Activated naive CD8-positive, alpha-beta T cell treated with anti-CD3 and anti-CD28 coated beads, Interleukin-2, amount 50 U/mL, for 16 hours (primary cell): ENCODE data around the gene ZCCHC7.

Experiments used
- DNase-seq: peaks from one replicate; pipeline ENCODE4 v3.0.0-alpha.2; 2020; ENCODE audit warnings: low read depth, low spot score

Gene ZCCHC7

DNA sequence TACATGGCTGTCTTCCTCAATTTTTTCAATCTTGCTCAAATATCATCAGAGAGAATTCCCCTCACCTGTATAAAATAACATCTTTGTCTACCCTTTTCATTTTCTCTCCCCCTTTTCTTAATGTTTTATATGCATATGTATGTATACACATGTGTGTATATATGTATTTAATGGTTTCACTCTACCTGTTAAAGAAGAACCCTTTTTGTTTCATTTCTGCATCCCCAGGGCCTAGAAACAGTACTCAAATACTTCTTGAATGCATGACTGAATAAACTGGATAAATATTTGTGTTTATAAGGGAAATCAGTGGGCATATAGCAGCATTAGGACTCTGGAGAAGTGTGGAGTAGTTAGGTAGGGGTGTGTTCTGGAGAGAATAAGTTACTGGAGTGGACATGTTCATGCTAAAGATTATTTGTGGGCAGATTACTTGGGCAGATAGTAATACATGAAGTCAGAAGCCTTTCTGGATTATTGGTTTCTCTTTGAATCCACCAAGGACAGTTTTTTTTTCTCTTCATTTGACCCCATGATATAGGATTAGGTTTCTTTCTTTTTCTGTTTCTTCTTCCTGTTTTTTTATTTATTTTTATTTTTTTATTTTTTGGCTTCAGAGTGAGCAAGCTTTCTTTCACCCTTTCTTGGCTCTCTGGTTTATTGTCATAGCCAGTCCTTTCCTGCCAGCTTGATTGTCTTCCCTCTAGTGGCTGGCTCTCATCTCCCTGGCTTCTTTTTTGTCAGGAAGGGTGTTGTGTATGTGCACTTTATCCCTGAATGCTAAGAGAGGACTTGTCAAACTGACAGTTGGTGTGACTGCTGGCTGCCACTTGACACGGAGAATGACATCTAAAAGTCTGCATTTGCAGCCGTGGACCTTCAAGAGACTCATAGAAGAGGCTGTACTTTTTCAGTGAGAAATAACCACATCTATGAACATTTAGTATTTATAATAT lies 89.3 kb downstream of the ZCCHC7 start:
- no peak for DNase-seq

DNA sequence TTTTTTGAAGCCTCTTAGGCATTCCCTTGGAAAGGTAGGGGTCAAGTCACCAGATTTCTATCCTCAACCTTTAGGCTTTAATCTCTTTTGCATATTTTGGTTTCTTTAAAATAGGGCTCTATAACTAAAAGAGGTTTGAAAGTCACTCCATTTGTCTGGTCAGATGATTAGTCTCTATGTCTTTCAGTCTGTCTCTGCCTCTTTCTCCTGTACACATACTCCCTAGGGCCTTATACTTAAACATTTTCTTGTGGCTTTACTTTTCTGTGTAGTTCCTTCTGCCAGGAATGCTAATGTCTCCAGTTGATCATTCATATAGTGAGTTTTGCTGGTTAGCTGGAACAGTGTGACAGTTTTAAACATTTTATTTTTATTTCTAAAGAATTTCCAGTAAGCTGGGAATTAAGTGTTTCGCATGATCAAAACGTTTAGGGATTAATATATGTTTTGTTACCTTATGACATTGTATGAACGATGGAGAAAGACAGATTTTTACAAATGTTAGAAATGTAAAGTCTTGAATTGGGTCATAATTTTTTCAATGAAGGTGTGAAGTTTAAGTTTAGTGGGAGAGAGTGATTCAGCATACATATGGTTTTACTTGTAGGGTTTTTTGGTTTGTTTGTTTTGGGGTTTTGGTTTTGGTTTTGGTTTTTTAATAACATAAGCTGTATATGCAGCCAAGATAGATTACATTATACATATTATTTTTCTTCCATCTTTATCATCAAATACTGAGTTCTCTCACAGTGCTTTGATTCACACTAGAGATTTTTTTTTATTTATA lies 90.6 kb downstream of the ZCCHC7 start:
- DNase-seq: no peak

DNA sequence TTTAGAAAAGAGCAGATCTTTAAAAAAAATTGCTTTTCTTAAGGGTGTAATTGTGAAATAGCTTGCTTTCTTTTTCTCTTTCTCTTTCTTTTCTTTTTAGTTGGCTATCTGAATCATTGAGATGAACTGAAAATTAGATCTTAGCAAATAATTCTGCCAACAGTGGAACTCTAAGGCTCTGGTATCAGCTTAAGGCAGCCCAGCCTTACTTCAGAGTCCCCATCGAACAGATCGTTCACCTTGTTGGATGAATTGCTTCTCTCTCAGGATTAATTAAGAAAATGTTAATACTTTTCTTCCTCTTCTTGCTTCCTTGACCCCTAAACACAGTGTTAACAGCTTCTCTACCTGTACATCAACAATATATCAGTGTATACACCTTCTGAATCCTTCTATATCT lies 92.1 kb downstream of the ZCCHC7 start:
- no peak for DNase-seq

DNA sequence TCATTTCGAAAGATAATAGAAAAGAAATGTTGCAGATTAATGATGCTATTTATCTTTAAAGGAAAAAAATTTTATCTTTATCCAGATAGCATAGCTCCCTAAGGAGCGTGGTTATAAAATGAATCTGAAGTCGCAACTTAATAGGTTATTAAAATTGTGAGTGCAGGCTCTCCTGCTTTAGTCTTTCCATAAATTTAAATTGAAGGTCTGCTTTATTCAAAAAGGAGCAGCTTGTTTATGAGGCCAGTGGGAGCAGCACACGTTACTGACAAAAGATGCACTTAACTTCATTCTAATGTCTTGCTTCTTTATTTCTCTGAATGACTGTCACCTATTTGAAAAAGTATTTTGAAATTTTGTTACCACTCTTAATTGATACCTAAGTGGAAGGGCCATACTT lies 95.0 kb downstream of the ZCCHC7 start:
- no peak for DNase-seq

DNA sequence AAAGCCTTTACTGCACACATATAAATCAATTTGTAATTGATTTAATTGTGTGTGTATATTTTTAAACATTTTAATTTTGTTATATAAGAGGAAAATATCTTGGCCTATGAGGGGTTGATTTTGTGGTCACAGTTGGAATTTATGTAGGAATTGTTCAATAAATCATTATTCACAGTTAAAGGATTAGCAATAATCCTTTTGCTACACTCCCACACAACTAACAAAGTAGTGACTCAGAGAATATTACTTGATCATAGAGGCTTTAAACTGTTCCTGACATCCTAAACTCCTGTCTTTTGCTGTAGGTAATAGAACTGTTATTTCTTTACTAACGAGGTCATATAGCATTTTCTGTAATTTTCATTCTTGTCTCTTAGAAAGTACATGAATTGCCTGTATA lies 95.5 kb downstream of the ZCCHC7 start:
- DNase-seq: no peak

DNA sequence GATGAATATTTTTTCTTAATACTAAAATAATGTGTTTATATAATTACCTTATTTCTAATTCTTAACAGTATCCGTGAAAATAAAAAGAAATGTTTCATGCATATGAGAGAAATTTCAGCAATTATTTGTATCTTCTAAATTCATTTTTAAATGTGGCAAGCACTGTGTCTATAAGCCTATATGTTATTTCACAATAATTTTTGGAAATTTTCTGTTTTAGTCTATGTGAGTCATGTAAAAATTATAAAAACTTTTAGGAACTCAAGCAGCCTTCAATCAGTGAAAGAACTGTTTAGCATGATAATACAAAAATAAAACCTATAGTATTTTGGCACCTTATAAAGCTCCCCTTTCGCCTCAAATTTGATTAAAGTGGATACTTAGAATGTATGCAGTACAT lies 96.8 kb downstream of the ZCCHC7 start:
- DNase-seq: no peak

DNA sequence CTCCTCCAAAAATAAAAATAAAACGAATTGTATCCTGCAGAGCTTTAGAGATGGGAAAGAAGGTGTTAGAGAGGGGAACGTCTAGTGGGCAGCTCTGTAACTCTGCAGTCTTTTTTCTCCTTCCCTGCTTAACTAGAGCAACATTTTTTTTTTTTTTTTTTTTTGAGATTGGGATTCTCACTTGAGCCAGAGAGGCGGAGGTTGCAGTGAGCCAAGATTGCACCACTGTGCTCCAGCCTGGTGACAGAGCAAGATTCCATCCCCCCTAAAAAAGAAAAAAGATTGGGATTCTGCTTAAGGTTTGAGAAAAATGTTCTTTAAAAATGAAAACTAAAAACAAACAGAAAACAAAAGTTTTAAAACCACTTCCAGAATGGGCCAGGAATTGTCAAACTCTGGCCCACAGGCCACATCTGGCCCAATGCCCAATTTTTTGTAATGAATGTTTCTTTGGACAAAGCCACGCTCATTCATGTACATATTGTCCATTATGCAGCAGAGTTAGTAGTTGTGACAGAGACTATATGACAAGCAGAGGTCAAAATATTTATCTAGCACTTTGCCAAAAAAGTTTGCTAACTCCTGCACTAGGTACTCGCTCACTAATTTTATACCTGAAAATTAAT lies 98.5 kb downstream of the ZCCHC7 start:
- DNase-seq: no peak

DNA sequence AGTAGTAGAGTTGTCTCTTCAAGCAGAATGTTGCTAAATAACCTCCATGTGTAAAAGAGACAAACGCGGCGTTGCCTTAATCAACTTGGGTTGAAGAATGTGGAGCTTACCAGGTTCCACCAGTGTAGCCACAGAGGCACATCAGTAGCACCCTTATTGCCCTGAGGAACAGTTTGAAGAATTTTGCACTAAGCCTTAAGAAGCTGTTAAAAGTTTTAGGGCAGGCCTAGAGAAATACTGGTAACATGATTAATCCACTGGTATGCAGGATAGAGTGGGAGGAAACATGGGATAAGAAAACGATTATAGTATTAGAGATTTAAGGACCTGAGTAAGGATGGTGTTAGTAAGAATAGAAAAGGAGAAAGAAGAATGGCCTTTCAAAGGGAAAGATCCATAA lies 100.6 kb downstream of the ZCCHC7 start:
- DNase-seq: no peak

DNA sequence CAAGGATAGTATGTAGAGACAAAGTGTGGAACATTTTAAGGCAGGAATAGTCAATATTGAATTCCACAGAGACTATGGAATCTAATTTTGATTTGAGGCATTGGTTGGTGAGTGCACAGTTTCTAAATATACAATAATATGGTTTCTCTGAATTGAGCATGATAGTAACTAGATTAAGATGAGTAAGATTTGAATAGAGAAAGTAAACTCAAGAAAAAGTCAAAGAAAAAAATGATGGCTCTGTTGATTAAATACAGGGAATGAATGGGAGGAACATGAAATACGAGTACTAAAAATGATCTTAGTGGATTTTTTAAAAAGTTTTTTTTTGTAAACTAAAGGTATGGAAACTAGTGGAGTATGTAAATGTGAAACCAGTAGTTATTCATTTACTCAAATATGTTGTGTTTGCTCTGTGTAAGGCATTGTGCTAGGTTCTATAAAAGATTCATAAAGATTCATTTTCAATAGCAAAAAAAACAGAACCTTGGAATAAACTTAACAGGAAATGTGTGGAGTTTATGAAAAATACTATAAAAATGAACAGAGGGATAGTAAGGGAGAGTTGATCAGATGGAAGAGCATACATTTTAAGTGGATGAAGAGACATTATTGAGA lies 101.2 kb downstream of the ZCCHC7 start:
- no peak for DNase-seq

DNA sequence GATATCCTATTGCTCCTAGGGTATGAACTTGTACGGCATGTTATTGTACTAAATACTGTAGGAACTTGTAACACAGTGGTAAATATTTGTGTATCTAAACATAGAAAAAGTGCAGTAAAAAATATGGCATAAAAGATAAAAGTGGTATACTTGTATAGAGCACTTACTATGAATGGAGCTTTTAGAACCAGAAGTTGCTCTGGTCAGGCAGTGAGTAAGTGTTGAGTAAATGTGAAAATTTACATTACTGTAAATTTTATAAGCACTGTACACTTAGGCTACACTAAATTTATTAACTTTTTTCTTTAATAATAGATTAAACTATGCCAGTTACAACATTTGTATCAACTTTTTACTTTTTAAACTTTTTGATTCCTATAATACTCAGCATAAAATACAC lies 109.1 kb downstream of the ZCCHC7 start:
- DNase-seq: no peak

DNA sequence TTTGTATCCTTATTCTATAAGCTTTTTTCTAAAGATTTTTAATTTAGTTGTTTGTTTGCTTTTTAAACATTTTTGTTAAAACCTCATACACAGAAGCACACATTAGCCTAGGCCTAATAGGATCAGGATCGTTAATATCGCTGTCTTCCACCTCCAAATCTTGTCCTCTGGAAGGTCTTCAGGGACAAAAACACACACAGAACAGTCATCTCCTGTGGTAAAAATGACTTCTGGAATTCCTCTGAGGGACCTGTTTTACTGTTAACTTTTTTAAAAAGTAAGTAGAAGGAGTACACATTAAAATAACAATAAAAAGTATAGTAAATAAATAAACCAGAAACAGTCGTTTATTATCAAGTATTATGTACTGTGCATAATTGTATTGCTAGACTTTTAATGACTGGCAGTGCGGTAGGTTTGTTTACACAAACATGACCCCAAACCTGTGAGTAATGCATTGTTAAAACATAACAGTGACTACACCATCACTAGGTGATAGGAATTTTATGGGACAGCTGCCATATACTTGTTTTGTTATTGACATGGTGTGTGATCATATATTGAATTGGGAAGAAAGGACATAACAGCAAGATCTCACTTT lies 109.6 kb downstream of the ZCCHC7 start:
- DNase-seq: no peak

DNA sequence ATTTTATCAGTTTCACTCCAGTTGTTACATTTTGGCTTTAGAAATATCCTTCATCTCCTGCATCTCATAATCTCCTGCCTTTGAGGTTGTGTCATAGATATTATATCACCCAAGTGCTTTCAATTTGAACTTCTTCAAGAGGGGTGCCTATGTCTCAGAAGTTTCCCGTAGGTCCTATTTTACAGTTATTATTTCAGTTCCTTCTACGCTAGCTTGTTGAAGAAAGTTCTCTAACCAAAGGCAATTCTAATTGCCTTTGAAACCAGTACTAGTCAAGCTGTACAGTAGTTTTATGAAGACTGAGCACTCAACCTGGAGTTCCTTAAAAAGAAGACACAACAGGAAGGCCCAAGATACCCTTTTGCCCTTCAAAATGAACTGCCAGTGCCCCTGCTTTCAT lies 116.4 kb downstream of the ZCCHC7 start:
- no peak for DNase-seq

DNA sequence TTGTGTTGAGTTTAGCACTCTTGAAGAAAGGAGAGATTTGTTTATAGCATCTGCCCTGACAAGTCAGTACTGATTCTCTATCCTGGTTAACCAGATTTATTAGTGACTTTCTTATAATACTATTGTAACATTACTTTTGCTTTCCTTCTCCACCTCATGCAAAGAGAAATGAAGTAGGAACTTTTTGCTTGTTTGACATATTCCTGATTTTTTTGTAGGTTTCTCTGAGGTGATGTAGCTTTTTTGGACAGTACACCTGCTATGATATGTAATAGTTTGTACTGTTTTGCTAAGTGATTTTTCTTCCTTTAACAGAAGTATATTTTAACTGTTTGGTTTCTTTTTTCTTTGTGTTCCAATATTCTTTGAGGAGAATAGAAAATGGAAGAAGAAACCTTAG lies 117.7 kb downstream of the ZCCHC7 start:
- DNase-seq: no peak

DNA sequence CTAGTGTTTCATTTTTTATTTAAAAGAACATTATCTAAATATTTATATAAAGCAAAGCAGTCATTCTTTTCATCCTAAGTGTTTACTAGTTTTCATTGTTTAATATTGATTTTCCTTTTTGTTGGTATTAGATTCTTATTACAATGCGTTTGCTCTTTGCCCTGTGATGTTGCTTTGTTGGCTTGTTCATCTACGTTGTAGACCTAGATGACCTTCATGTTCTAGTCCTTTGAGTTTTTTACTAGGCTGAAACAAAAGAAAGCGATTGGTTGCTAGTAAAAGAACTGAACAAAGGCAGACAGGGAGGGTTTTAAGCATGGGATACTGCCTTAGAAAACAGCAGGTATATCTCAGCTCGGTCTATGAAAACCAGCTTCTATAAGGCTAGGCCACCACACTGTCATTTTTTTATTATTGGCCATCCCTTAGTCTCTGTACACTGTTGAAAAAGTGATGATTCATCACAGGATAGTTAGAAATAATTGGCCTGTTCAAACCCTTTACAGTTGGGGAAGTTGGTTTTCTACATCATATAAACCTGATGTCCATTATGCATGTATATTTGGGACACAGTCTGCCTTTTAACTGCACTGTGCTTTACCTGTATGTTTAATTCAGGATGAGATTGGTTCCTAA lies 119.0 kb downstream of the ZCCHC7 start:
- no peak for DNase-seq

DNA sequence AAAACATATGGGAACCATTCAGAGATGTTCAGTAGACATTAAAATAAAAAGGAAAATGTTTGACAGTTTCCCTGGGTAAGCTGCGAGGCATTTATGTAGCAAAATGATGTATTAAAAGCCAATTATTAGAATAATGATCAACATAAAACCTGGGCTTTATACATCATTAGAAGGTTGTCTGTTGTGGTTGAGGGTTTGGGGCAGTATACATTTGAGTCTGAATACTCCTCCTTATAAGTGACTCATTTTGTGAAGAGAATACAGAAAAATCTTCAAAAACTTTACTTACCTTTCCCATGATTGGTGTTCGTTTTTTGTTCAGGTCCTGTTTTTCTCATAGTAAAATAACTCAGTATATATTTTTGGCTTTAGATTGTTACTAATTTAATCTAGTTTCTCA lies 119.5 kb downstream of the ZCCHC7 start:
- DNase-seq: no peak

DNA sequence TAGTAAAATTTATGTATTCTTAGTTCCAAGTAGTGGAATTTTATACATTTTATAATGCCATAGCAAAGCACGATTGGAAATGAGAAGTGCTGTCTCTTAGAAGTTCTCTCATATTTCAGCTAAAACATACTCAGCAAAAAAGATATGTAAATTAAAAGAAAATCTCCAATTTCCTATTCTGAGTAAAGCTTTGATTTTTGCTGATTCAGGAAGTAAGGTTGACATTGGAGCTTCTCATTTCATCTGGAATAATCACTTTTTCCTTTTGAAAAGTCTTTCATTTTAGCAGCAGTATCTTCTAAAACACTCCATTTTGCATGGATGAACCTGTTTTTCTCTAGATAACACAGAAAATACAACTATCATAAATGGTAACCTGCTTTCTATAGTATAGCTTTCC lies 121.0 kb downstream of the ZCCHC7 start:
- no peak for DNase-seq

DNA sequence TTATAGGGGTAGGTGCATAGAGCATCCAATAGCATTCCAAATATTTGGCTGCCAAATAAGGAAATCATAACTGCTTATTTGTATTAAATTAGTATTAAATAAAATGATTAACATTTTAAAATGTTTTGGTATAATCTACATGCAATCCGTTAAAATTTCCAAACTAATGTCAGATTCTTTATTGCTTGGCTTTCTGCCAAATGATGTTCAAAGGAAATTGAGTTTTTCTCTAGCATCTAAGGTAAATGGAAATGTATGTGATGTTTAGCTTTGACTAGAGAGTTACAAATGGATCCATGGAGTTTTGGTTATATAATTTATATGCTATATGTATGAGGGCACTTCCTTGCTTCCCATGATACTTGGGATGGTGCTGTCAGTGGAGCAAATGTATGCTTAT lies 121.7 kb downstream of the ZCCHC7 start:
- DNase-seq: no peak

DNA sequence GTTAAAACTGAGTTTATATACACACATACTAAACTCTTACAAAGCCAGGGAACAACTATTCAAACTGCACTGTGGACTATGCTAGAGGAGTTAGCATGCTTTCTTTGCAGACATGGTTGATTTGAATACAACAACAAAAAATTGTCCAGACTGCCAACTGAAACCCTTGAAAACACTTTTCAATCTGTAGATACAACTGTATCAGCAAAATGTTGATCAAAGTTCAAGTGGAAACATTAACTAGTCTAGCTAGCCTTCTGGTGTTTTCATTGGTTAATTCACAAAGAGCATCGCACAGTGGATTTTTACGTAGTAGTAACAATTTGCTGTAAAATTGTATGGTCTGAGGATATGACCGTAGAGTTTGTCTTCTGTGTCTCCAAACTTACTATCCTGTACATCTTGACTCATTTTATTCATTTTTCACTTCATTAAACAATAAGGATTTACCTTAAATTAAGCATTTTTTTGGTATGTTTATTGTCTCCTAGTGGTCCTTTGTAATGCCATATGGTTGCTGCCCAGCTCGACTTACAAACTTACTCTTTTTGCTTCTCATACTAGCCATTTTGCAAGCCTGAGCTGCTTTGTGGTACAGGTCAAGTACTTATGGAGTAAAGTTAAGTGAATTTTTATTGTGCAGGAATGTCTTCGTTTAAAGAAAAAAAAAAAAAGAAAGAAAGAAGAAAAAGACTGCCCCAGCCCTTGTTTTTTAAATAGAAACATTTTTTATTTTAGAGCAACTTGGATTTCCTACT lies 123.4 kb downstream of the ZCCHC7 start:
- DNase-seq: no peak

DNA sequence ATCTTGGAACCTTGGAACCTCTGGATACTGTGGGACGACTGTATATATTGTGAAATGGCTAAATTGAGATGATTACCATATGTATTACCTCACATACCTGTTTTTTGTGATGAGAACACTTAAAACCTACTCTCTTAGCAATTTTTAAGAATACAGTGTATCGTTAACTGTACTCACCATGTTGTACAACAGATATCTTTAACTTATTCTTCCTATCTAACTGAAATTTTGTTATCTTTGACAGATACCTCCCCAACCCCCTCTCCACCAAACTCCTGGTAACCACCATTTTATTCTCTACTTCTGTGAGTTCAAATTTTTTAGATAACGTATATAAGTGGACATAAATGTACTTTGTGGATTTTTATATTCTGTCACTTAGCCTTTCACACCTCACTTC lies 126.5 kb downstream of the ZCCHC7 start:
- no peak for DNase-seq

DNA sequence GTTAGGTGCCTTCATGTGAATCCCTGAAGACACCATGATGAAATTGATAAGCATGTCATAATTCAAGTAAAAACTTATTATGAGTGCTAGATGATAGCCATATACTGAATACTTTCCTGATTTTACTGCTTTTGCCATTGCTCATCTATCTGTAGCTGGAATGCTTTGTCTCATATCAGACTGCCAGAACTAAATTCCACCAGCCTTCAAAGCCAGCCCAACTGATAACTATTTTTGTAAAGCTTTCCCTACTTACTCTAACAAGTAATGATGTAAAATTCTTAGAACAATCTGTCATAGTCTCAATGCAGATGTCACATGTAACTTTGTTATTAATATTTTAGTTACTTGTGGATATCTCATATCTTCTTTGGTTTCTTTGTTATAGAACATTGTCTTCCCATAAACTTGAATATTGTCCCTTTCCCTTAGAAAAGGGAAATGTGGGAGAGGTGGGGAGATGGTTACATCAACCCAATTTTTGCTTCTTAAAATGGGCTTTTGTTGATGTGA lies 128.3 kb downstream of the ZCCHC7 start:
- DNase-seq: no peak
